CD14-positive monocyte (primary cell): ENCODE results near the gene HOXB8. TPM values are rescaled to one million over a fixed set of nuclear protein-coding genes. Genes with fewer than 3 reads are reported as not detected.

ENCODE experiments used
- DNase-seq, 3 donors: peaks; one replicate each; pipeline ENCODE4 v3.0.0-alpha.2; 2011 to 2022
- H2AFZ ChIP-seq: 2 replicates; pipeline ENCODE4 v1.6.0; 2012; ENCODE audit warnings: mild to moderate bottlenecking, low read depth, low read length, inconsistent platforms; ENCODE audit not compliant: insufficient read depth, poor library complexity, severe bottlenecking
- H3K27ac ChIP-seq, 2 donors: 1 replicate in 1 of 2; 2 replicates in 1 of 2; pipeline ENCODE4 v1.5.1; 2012 to 2013; ENCODE audit warnings: low read length in 2 of 2, control low read depth in 1 of 2, inconsistent platforms in 1 of 2, low read depth in 1 of 2, mild to moderate bottlenecking in 1 of 2
- H3K27me3 ChIP-seq, 2 donors: one replicate each; pipeline versions ENCODE4 v1.6.0 to v1.6.1; 2011 to 2013; ENCODE audit warnings: low read length in 2 of 2; ENCODE audit not compliant: control insufficient read depth in 2 of 2, insufficient read depth in 2 of 2
- H3K36me3 ChIP-seq, 2 donors: replicated peaks in 1 of 2; 1 replicate in 1 of 2; 2 replicates in 1 of 2; pipeline versions ENCODE4 v1.5.1 to v1.6.1; 2012 to 2013; ENCODE audit warnings: low read length in 2 of 2, control low read depth in 1 of 2, inconsistent platforms in 1 of 2, mild to moderate bottlenecking in 1 of 2; ENCODE audit not compliant: insufficient read depth in 2 of 2, control insufficient read depth in 1 of 2
- H3K4me1 ChIP-seq, 2 donors: 1 replicate in 1 of 2; 2 replicates in 1 of 2; pipeline versions ENCODE4 v1.5.1 to v1.6.1; 2012 to 2013; ENCODE audit warnings: low read length in 2 of 2, control low read depth in 1 of 2, inconsistent platforms in 1 of 2, mild to moderate bottlenecking in 1 of 2, moderate library complexity in 1 of 2; ENCODE audit not compliant: insufficient read depth in 2 of 2, control insufficient read depth in 1 of 2
- H3K4me2 ChIP-seq: replicated peaks from 2 replicates; pipeline ENCODE3; 2012; ENCODE audit warnings: low read length, moderate library complexity, mild to moderate bottlenecking; ENCODE audit not compliant: poor library complexity, severe bottlenecking; ENCODE audit errors: extremely low read depth
- H3K4me3 ChIP-seq, 3 experiments: fragments of 200-600 bp in 1 of 3; sonication (generic) in 1 of 3; replicated peaks in 1 of 3; 1 replicate in 2 of 3; 2 replicates in 1 of 3; pipeline ENCODE4 v1.5.1; 2011 to 2013; ENCODE audit warnings: low read length in 3 of 3, mild to moderate bottlenecking in 3 of 3, control low read depth in 2 of 3, low read depth in 2 of 3, inconsistent platforms in 1 of 3, moderate library complexity in 1 of 3
- H3K79me2 ChIP-seq: 2 replicates; pipeline ENCODE4 v1.6.0; 2012; ENCODE audit warnings: mild to moderate bottlenecking, control low read depth, inconsistent platforms, low read length, moderate library complexity; ENCODE audit not compliant: insufficient read depth
- H3K9ac ChIP-seq: 2 replicates; pipeline ENCODE4 v1.6.0; 2017; ENCODE audit warnings: low read length, mild to moderate bottlenecking; ENCODE audit not compliant: insufficient read depth, poor library complexity, severe bottlenecking
- H3K9me3 ChIP-seq, 2 donors: replicated peaks in 1 of 2; 1 replicate in 1 of 2; 2 replicates in 1 of 2; pipeline versions ENCODE4 v1.5.1 to v1.6.1; 2012 to 2013; ENCODE audit warnings: low read length in 2 of 2, control low read depth in 1 of 2; ENCODE audit not compliant: control insufficient read depth in 1 of 2, insufficient read depth in 1 of 2
- H4K20me1 ChIP-seq: 2 replicates; pipeline ENCODE4 v1.6.0; 2012; ENCODE audit warnings: mild to moderate bottlenecking, low read length, control low read depth, moderate library complexity; ENCODE audit not compliant: insufficient read depth
- H3K27ac Mint-ChIP-seq, 7 donors: one replicate each; pipeline ENCODE4 v1.8.0; 2020; ENCODE audit warnings: mild to moderate bottlenecking in 7 of 7, mixed read lengths in 7 of 7, moderate library complexity in 6 of 7, inconsistent platforms in 2 of 7
- H3K27me3 Mint-ChIP-seq, 3 donors: one replicate each; pipeline ENCODE4 v1.8.0; 2021 to 2022; ENCODE audit warnings: low read depth in 3 of 3, mild to moderate bottlenecking in 3 of 3, mixed read lengths in 3 of 3, moderate library complexity in 3 of 3, inconsistent platforms in 1 of 3
- H3K36me3 Mint-ChIP-seq, 2 donors: one replicate each; pipeline ENCODE4 v1.8.0; 2020; ENCODE audit warnings: mixed read lengths in 2 of 2, inconsistent platforms in 1 of 2, mild to moderate bottlenecking in 1 of 2
- H3K4me1 Mint-ChIP-seq: one replicate; pipeline ENCODE4 v1.8.0; 2020; ENCODE audit warnings: mild to moderate bottlenecking, mixed read lengths
- H3K4me3 Mint-ChIP-seq, 2 donors: one replicate each; pipeline ENCODE4 v1.8.0; 2020; ENCODE audit warnings: mild to moderate bottlenecking in 2 of 2, mixed read lengths in 2 of 2, moderate library complexity in 1 of 2
- H3K9me3 Mint-ChIP-seq, 7 donors: one replicate each; pipeline ENCODE4 v1.8.0; 2020 to 2022; ENCODE audit warnings: mixed read lengths in 7 of 7, mild to moderate bottlenecking in 6 of 7, moderate library complexity in 6 of 7, inconsistent platforms in 2 of 7
- WGBS: methylation state at CpG from one replicate; pipeline ENCODE4 v1.1.5; 2013; ENCODE audit warnings: missing lambda C conversion rate; ENCODE audit not compliant: insufficient coverage; 5-methylcytosine and 5-hydroxymethylcytosine counted together
- intact Hi-C, 2 donors: fragments of 100-400 bp; cut with micrococcal nuclease; formaldehyde crosslinking; loops; one replicate each; pipeline versions ENCODE4 v1.15.0 to v1.15.1; 2023
- polyA plus RNA-seq, 3 donors: library from polyadenylated mRNA; depleted of rRNA in 1 of 3; unstranded in 2 of 3; stranded (reverse) in 1 of 3; fragments of 300-500 nt in 2 of 3; fragments of >200 nt in 1 of 3; fragmentation: Illumina TruSeq in 2 of 3; gene quantifications; 1 replicate in 2 of 3; 2 replicates in 1 of 3; pipeline ENCODE4 v1.2.3, GENCODE V29; 2012 to 2021
- TF ChIP-seq, protein P1 (sequence below): fragments of 200-600 bp; IDR thresholded peaks from one replicate; pipeline ENCODE4 v1.8.0; 2022; ENCODE audit warnings: antibody characterized with exemption, mild to moderate bottlenecking

The HOXB8 gene
- polyA plus RNA-seq, 3 donors: not detected

DNA sequence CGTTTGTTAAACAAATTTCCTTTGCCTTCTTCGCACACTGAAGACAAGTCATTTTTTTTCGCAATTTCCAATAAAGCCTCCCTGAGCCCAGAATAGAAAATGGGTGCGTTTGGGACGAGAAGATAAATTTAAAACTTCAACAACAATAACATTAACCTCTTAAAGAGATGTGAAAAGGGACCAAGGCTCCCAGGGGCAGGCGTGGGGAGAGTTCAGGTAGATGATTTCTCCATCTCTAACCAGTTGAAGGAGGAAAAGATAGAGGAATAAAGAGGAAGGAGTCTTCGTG, 35.7 kb downstream of the HOXB8 start:
- Histone ChIP-seq H3K4me1 (peaks cover 31 to 49% of the 10 kb centered on the region in 2 donors), H3K27ac (no peak overlapping the region), H3K9me3 (peaks cover 0 to 24% of the 10 kb centered on the region in 2 donors), H3K36me3 (no peaks in the 10 kb centered on the region), H3K27me3 (peaks cover 76 to 93% of the 10 kb centered on the region in 2 donors), H3K79me2 (no peaks in the 10 kb centered on the region), H3K4me2 (peak overlapping the region; percentile 99), H2AFZ (no peak overlapping the region), H3K4me3 (peak overlapping the region in 1 of 3 experiments; percentile 86), H3K9ac (no peak overlapping the region), H4K20me1 (no peaks in the 10 kb centered on the region)
- peaks cover 86 to 90% (median 90%) of the 10 kb centered on the region in 3 donors for H3K27me3 Mint-ChIP-seq
- TF ChIP-seq, protein P1, sequence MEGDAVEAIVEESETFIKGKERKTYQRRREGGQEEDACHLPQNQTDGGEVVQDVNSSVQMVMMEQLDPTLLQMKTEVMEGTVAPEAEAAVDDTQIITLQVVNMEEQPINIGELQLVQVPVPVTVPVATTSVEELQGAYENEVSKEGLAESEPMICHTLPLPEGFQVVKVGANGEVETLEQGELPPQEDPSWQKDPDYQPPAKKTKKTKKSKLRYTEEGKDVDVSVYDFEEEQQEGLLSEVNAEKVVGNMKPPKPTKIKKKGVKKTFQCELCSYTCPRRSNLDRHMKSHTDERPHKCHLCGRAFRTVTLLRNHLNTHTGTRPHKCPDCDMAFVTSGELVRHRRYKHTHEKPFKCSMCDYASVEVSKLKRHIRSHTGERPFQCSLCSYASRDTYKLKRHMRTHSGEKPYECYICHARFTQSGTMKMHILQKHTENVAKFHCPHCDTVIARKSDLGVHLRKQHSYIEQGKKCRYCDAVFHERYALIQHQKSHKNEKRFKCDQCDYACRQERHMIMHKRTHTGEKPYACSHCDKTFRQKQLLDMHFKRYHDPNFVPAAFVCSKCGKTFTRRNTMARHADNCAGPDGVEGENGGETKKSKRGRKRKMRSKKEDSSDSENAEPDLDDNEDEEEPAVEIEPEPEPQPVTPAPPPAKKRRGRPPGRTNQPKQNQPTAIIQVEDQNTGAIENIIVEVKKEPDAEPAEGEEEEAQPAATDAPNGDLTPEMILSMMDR: no peak
- H3K9me3 Mint-ChIP-seq: peaks cover 4 to 41% (median 24%) of the 10 kb centered on the region in 7 donors
- no CpG with 5 or more reads among the region's 7 CpGs for WGBS
- H3K4me1 Mint-ChIP-seq: peaks cover 49% of the 10 kb centered on the region
- H3K27ac Mint-ChIP-seq: no peak overlapping the region
- DNase-seq: no peak
- H3K4me3 Mint-ChIP-seq: peak overlapping the region; percentile 81 to 94
- peaks cover 13 to 21% of the 10 kb centered on the region in 2 donors for H3K36me3 Mint-ChIP-seq
- intact Hi-C loops: no loop called here

DNA sequence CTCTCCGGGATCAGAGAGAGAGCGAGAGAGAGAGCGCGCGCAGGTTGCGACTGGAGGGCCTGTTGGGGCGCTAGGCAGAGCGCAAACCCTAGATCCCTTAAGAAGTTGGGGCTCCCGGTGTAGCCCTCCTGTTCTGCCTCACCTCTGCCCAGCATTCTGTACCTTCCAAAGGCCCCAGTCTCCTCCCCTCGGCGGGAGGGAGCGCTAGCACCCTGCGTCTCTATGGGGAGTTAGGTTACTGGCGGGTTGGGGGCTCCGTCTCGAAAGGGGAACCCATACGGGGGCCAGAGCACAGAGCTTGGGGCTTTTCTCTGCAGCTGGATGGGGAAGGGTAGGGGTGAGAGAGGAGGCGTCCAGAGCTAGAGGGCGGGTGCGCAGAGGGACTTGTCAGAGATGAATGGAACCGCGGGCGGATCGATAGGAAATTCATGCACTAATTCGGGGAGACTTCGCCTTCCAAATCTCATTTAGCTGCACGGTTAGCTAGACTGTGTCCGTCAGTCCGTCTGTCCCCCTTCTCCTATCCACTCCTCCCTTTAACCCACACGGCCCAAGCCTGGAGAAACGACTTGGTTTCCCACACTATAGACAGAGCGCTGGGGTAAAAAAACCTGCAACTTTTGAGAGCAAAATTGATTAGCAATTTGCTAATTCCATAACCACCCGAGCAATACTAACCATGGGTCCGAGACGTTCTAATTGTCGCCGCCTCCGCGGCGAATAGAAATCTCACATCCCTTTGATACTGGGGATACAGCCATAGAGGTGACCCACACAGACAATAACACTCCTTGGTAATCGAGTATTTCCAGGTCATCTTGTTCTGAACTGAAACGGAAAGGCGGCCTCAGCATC, 36.2 kb downstream of the HOXB8 start:
- Histone ChIP-seq H3K4me1 (peaks cover 31 to 49% of the 10 kb centered on the region in 2 donors), H3K27ac (no peak overlapping the region), H2AFZ (peak overlapping the region; percentile 93), H3K9ac (no peak overlapping the region), H3K27me3 (peaks cover 75 to 93% of the 10 kb centered on the region in 2 donors), H4K20me1 (no peaks in the 10 kb centered on the region), H3K36me3 (no peaks in the 10 kb centered on the region), H3K4me2 (peak overlapping the region; percentile 99), H3K79me2 (no peaks in the 10 kb centered on the region), H3K4me3 (peak overlapping the region; percentile 58 to 86 (median 62)), H3K9me3 (peaks cover 0 to 24% of the 10 kb centered on the region in 2 donors)
- Mint-ChIP-seq H3K9me3 (peaks cover 4 to 41% (median 24%) of the 10 kb centered on the region in 7 donors), H3K36me3 (peaks cover 13 to 17% of the 10 kb centered on the region in 2 donors), H3K4me3 (peak overlapping the region; percentile 81 to 94), H3K27ac (peak overlapping the region in 1 of 7 donors; percentile 75), H3K27me3 (peaks cover 84 to 89% (median 85%) of the 10 kb centered on the region in 3 donors), H3K4me1 (peaks cover 49% of the 10 kb centered on the region)
- DNase-seq: no peak
- intact Hi-C loops: no loop called here
- 7% methylated on average over 30 of the region's 43 CpGs for WGBS
- TF ChIP-seq, protein P1: no peak
